GM19099 (cell line): ENCODE data around the gene NHERF2.

Experiments used
- POLR2A ChIP-seq: IDR thresholded peaks from 3 replicates; pipeline ENCODE4 v1.6.1; 2011; ENCODE audit warnings: low read depth; ENCODE audit not compliant: insufficient read length; ENCODE audit errors: extremely low read depth

Gene NHERF2

GRCh38 chr16:2064368-2064945 is 37.8 kb downstream of the NHERF2 start:
- TF ChIP-seq POLR2A, result no peak

GRCh38 chr16:2066139-2066538 is 39.4 kb downstream of the NHERF2 start:
- no peak for TF ChIP-seq POLR2A

- no peak for TF ChIP-seq POLR2A
These were observed 44.1 kb downstream of the NHERF2 start for GRCh38 chr16:2070576-2071453.

GRCh38 chr16:2071454-2072202 is 44.9 kb downstream of the NHERF2 start:
- no peak for TF ChIP-seq POLR2A

- no peak for TF ChIP-seq POLR2A
These were observed 46.2 kb downstream of the NHERF2 start for GRCh38 chr16:2072926-2073325.

GRCh38 chr16:2074071-2074470 is 47.4 kb downstream of the NHERF2 start:
- TF ChIP-seq POLR2A, result no peak

GRCh38 chr16:2075631-2076030 is 48.9 kb downstream of the NHERF2 start:
- no peak for TF ChIP-seq POLR2A

GRCh38 chr16:2076072-2076865 is 49.6 kb downstream of the NHERF2 start:
- no peak for TF ChIP-seq POLR2A

GRCh38 chr16:2077016-2077415 is 50.3 kb downstream of the NHERF2 start:
- TF ChIP-seq POLR2A, result no peak

- no peak for TF ChIP-seq POLR2A
These were observed 51.0 kb downstream of the NHERF2 start for GRCh38 chr16:2077696-2078095.

- no peak for TF ChIP-seq POLR2A
These were observed 51.4 kb downstream of the NHERF2 start for GRCh38 chr16:2078096-2078495.

GRCh38 chr16:2078691-2079090 is 52.0 kb downstream of the NHERF2 start:
- no peak for TF ChIP-seq POLR2A

- no peak for TF ChIP-seq POLR2A
These were observed 52.7 kb downstream of the NHERF2 start for GRCh38 chr16:2079311-2079800.

GRCh38 chr16:2079991-2080390 is 53.3 kb downstream of the NHERF2 start:
- no peak for TF ChIP-seq POLR2A
